Activated CD8-positive, alpha-beta T cell treated with anti-CD3 and anti-CD28 coated beads for 36 hours (primary cell): ENCODE measurements around the gene ADGB. TPM values are rescaled to one million over a fixed set of nuclear protein-coding genes. Genes with fewer than 3 reads are reported as not detected.
"Not testable (repeated sequence)": the region's sequence is repeated elsewhere in the genome, so short reads cannot be mapped to it uniquely, and the experiment has no call there.

Source experiments
- ATAC-seq: fragments of 200-7000 bp; cut with Tn5 transposase; one replicate; pipeline ENCODE4 v1.10.0; 2021; ENCODE audit warnings: mild to moderate bottlenecking, moderate library complexity
- CTCF ChIA-PET: fragments of 350-600 bp; sonication (Branson Sonifier 250); formaldehyde crosslinking; loops from one replicate; lab custom pipeline; 2021; ENCODE audit warnings: antibody characterized with exemption; lab: Charles Lee
- POLR2A ChIA-PET: fragments of 350-600 bp; sonication (Branson Sonifier 250); formaldehyde crosslinking; loops from one replicate; lab custom pipeline; 2021; ENCODE audit warnings: antibody characterized with exemption; lab: Charles Lee
- DNase-seq: peaks from one replicate; pipeline ENCODE4 v3.0.0-alpha.2; 2020
- H3K27ac Mint-ChIP-seq: one replicate; pipeline ENCODE4 v1.8.0; 2021; ENCODE audit warnings: mild to moderate bottlenecking, mixed read lengths
- H3K27me3 Mint-ChIP-seq: one replicate; pipeline ENCODE4 v1.8.0; 2021; ENCODE audit warnings: mixed read lengths
- H3K36me3 Mint-ChIP-seq: one replicate; pipeline ENCODE4 v1.8.0; 2021; ENCODE audit warnings: low read depth, mixed read lengths
- H3K4me1 Mint-ChIP-seq: one replicate; pipeline ENCODE4 v1.8.0; 2021; ENCODE audit warnings: low read depth, mixed read lengths
- H3K4me3 Mint-ChIP-seq: one replicate; pipeline ENCODE4 v1.8.0; 2021; ENCODE audit warnings: mild to moderate bottlenecking, moderate library complexity, mixed read lengths
- H3K9me3 Mint-ChIP-seq: one replicate; pipeline ENCODE4 v1.8.0; 2021; ENCODE audit warnings: mixed read lengths
- CTCF ChIP-seq: fragments of 200-600 bp; IDR thresholded peaks from one replicate; pipeline ENCODE4 v1.8.0; 2022; ENCODE audit warnings: antibody characterized with exemption, mild to moderate bottlenecking
- intact Hi-C: fragments of 100-400 bp; cut with micrococcal nuclease; formaldehyde crosslinking; loops from one replicate; pipeline ENCODE4 v1.10.0; 2022
- total RNA-seq, 2 experiments: library from RNA; stranded (reverse); gene quantifications; one replicate each; pipeline ENCODE4 v1.2.3, GENCODE V29; 2021

Gene ADGB
- total RNA-seq, 2 experiments from 2014 or later, result not detected

- ChIA-PET CTCF (interaction anchor here (1.2 kb wide), 1 partner anchor 52 kb away, joined by 4 read pairs; no protein-coding TSS in a partner anchor), POLR2A (no interaction called here)
- intact Hi-C loops, result no loop called here
- ATAC-seq, result no peak
- no peaks in the 10 kb centered on the region for H3K36me3 Mint-ChIP-seq
- no peak overlapping the region for H3K27ac Mint-ChIP-seq
- no peaks in the 10 kb centered on the region for H3K4me1 Mint-ChIP-seq
- H3K4me3 Mint-ChIP-seq, result no peak overlapping the region
- no peaks in the 10 kb centered on the region for H3K9me3 Mint-ChIP-seq
- peaks cover 5% of the 10 kb centered on the region for H3K27me3 Mint-ChIP-seq
- no peak for DNase-seq
- no peak for TF ChIP-seq CTCF
Measured at GRCh38 chr6:146813554-146813953, 214.8 kb downstream of the ADGB start.

GRCh38 chr6:146814148-146814750 is 215.5 kb downstream of the ADGB start:
- Mint-ChIP-seq H3K4me3 (no peak overlapping the region), H3K4me1 (no peaks in the 10 kb centered on the region), H3K27me3 (peaks cover 7% of the 10 kb centered on the region), H3K36me3 (no peaks in the 10 kb centered on the region), H3K9me3 (no peaks in the 10 kb centered on the region), H3K27ac (no peak overlapping the region)
- TF ChIP-seq CTCF, result no peak
- intact Hi-C loops, result no loop called here
- POLR2A ChIA-PET, result no interaction called here
- DNase-seq (no peak), ATAC-seq (no peak)
- CTCF ChIA-PET, result interaction anchor here (1.0 to 1.2 kb wide), 2 partner anchors 29 to 51 kb away, joined by 3 to 4 read pairs; no protein-coding TSS in a partner anchor

- H3K4me1 Mint-ChIP-seq, H3K27me3 Mint-ChIP-seq, H3K36me3 Mint-ChIP-seq, H3K9me3 Mint-ChIP-seq, ATAC-seq, H3K4me3 Mint-ChIP-seq, H3K27ac Mint-ChIP-seq, POLR2A ChIA-PET, CTCF ChIA-PET, intact Hi-C loops, DNase-seq: not testable (repeated sequence)
Measured at GRCh38 chr6:146815511-146816462, 217.0 kb downstream of the ADGB start.

- POLR2A ChIA-PET, result no interaction called here
- Mint-ChIP-seq H3K27me3 (peaks cover 7% of the 10 kb centered on the region), H3K27ac (no peak overlapping the region), H3K4me1 (no peaks in the 10 kb centered on the region), H3K9me3 (no peaks in the 10 kb centered on the region), H3K4me3 (no peak overlapping the region), H3K36me3 (no peaks in the 10 kb centered on the region)
- intact Hi-C loops, result no loop called here
- ATAC-seq (no peak), DNase-seq (no peak)
- TF ChIP-seq CTCF, result no peak
- CTCF ChIA-PET, result no interaction called here
Measured at GRCh38 chr6:146819596-146820320, 221.0 kb downstream of the ADGB start.

GRCh38 chr6:146827216-146827928 is 228.6 kb downstream of the ADGB start:
- Mint-ChIP-seq H3K4me3 (no peak overlapping the region), H3K9me3 (no peaks in the 10 kb centered on the region), H3K4me1 (no peaks in the 10 kb centered on the region), H3K27me3 (peaks cover 2% of the 10 kb centered on the region), H3K36me3 (no peaks in the 10 kb centered on the region), H3K27ac (no peak overlapping the region)
- ATAC-seq (no peak), DNase-seq (no peak)
- POLR2A ChIA-PET, result no interaction called here
- CTCF ChIA-PET, result no interaction called here
- TF ChIP-seq CTCF, result no peak
- intact Hi-C loops, result no loop called here
